ENCODE results near the gene FARP1.

FARP1 gene

DNA sequence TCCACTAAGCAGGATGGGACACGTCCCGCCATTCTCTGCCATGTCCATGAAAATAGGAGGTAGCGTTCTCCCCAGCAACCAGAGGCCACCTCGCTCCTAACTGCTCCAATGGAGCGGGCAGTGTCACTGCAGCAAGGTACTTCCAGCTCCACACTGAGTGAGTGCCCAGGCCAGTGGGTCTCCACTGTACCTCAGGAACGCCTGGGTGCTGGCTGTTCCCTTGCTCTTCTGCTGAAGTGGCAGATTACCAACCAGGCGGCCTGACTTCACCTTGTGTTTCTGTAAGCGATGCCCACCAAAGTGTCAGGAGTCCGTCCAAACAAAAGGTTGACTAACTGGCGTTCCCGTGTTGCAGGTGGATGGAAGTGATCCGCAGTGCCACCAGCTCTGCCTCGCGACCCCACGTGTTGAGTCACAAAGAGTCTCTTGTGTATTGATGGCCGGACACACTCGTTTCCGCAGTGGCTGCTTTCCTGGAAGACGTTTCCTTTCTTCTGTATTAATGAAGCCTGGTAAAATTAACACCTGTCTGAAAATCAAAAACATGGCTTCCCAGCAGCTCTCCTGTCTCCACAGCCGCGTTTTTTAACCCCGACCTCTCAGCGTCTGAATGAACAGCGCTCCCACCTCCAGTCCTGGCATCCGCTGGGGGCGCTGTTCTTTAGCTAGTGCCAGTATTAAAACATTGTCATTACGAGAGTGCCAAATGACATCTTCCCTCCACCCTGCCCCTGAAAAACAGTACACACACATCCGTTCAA lies 305.2 kb downstream of the FARP1 start:
- H3K27me3 ChIP-seq (ENCODE audit: low read length) = no peaks in the 10 kb centered on the region
- H3K79me2 ChIP-seq (ENCODE audit: insufficient read depth, low read length) = no peaks in the 10 kb centered on the region
- H3K9me2 ChIP-seq (replicated peaks; ENCODE audit: insufficient read depth, low read length) = no peaks in the 10 kb centered on the region
- H3K36me3 ChIP-seq (ENCODE audit: low read length) = no peaks in the 10 kb centered on the region
- no peak overlapping the region for H2AFZ ChIP-seq (ENCODE audit: low read depth, low read length, severe bottlenecking)
- no peaks in the 10 kb centered on the region for H3K9me3 ChIP-seq (ENCODE audit: insufficient read depth, low read length)
- H3K9ac ChIP-seq (ENCODE audit: low read length) = no peak overlapping the region
- H3K27ac ChIP-seq (ENCODE audit: low read depth, low read length) = no peak overlapping the region
- TF ChIP-seq, protein P1, sequence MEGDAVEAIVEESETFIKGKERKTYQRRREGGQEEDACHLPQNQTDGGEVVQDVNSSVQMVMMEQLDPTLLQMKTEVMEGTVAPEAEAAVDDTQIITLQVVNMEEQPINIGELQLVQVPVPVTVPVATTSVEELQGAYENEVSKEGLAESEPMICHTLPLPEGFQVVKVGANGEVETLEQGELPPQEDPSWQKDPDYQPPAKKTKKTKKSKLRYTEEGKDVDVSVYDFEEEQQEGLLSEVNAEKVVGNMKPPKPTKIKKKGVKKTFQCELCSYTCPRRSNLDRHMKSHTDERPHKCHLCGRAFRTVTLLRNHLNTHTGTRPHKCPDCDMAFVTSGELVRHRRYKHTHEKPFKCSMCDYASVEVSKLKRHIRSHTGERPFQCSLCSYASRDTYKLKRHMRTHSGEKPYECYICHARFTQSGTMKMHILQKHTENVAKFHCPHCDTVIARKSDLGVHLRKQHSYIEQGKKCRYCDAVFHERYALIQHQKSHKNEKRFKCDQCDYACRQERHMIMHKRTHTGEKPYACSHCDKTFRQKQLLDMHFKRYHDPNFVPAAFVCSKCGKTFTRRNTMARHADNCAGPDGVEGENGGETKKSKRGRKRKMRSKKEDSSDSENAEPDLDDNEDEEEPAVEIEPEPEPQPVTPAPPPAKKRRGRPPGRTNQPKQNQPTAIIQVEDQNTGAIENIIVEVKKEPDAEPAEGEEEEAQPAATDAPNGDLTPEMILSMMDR (IDR thresholded peaks at IDR 0.05; ENCODE audit: insufficient read depth, low read length, poor library complexity, severe bottlenecking) = peak; percentile 57
- no peak for TF ChIP-seq EZH2phosphoT487 (conservative IDR thresholded peaks at IDR 0.05; ENCODE audit: low read length)
- H4K20me1 ChIP-seq (ENCODE audit: low read depth, low read length) = no peaks in the 10 kb centered on the region
- H3F3A ChIP-seq (ENCODE audit: insufficient read depth) = no peaks in the 10 kb centered on the region
- H3K4me2 ChIP-seq (ENCODE audit: low read depth, low read length, poor library complexity, severe bottlenecking) = no peak overlapping the region
- no peak overlapping the region for H3K4me3 ChIP-seq (ENCODE audit: insufficient read depth, low read length, poor library complexity, severe bottlenecking)

DNA sequence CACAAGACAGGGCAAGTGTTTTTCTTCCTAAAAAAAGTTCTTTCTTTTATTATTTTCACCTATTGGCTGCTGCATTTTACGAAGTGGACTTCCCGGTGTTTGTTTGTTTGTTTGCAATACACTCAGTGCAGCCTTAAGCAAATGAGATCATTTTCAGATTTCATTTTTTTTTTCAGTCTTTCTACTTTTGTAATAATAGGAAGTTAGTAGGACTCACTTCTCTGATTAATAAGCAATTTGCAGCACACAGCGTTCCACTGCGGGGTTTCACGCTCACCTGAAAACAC lies 305.7 kb downstream of the FARP1 start:
- Histone ChIP-seq H3K4me3 (ENCODE audit: insufficient read depth, low read length, poor library complexity, severe bottlenecking) (no peak overlapping the region), H3K4me2 (ENCODE audit: low read depth, low read length, poor library complexity, severe bottlenecking) (no peak overlapping the region), H3K9ac (ENCODE audit: low read length) (no peak overlapping the region), H3F3A (ENCODE audit: insufficient read depth) (no peaks in the 10 kb centered on the region), H3K36me3 (ENCODE audit: low read length) (no peaks in the 10 kb centered on the region), H3K79me2 (ENCODE audit: insufficient read depth, low read length) (no peaks in the 10 kb centered on the region), H2AFZ (ENCODE audit: low read depth, low read length, severe bottlenecking) (no peak overlapping the region), H3K27ac (ENCODE audit: low read depth, low read length) (no peak overlapping the region), H3K9me3 (ENCODE audit: insufficient read depth, low read length) (no peaks in the 10 kb centered on the region), H3K9me2 (replicated peaks; ENCODE audit: insufficient read depth, low read length) (no peaks in the 10 kb centered on the region), H4K20me1 (ENCODE audit: low read depth, low read length) (no peaks in the 10 kb centered on the region), H3K27me3 (ENCODE audit: low read length) (no peaks in the 10 kb centered on the region)
- TF ChIP-seq, protein P1 (IDR thresholded peaks at IDR 0.05; ENCODE audit: insufficient read depth, low read length, poor library complexity, severe bottlenecking) = no peak
- no peak for TF ChIP-seq EZH2phosphoT487 (conservative IDR thresholded peaks at IDR 0.05; ENCODE audit: low read length)

DNA sequence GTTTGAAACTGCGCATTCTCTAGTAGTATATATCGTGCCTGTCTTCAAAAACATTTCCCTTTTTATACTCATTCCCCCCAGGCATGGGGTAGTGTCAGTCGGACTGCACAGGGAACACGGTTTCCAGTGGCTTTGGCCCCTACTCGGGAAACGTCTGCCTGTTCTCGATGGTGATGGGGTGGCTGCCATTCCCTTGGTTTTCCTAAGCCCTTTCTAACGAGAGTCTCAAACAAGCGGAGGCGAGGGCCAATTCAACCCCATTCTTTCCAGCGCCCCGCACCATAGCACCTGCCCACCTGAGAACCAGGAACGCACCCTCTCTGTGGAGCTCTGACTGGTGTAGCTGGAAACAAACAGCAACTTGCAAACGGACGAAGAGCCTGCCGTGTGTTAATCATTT lies 306.4 kb downstream of the FARP1 start:
- no peak overlapping the region for H3K27ac ChIP-seq (ENCODE audit: low read depth, low read length)
- no peaks in the 10 kb centered on the region for H3F3A ChIP-seq (ENCODE audit: insufficient read depth)

More for the DNA sequence above, 306.4 kb downstream of the FARP1 start:
- no peaks in the 10 kb centered on the region for H3K36me3 ChIP-seq (ENCODE audit: low read length)
- H3K9me3 ChIP-seq (ENCODE audit: insufficient read depth, low read length) = no peaks in the 10 kb centered on the region
- TF ChIP-seq, protein P1 (IDR thresholded peaks at IDR 0.05; ENCODE audit: insufficient read depth, low read length, poor library complexity, severe bottlenecking) = no peak
- TF ChIP-seq EZH2phosphoT487 (conservative IDR thresholded peaks at IDR 0.05; ENCODE audit: low read length) = no peak
- no peaks in the 10 kb centered on the region for H4K20me1 ChIP-seq (ENCODE audit: low read depth, low read length)
- H2AFZ ChIP-seq (ENCODE audit: low read depth, low read length, severe bottlenecking) = no peak overlapping the region
- H3K9me2 ChIP-seq (replicated peaks; ENCODE audit: insufficient read depth, low read length) = no peaks in the 10 kb centered on the region
- no peak overlapping the region for H3K4me3 ChIP-seq (ENCODE audit: insufficient read depth, low read length, poor library complexity, severe bottlenecking)
- H3K79me2 ChIP-seq (ENCODE audit: insufficient read depth, low read length) = no peaks in the 10 kb centered on the region
- H3K27me3 ChIP-seq (ENCODE audit: low read length) = no peaks in the 10 kb centered on the region
- no peak overlapping the region for H3K9ac ChIP-seq (ENCODE audit: low read length)
- no peak overlapping the region for H3K4me2 ChIP-seq (ENCODE audit: low read depth, low read length, poor library complexity, severe bottlenecking)

Data from SU-DHL-6 (cell line).